ENCODE results near the gene GRIP1.

Gene GRIP1

DNA sequence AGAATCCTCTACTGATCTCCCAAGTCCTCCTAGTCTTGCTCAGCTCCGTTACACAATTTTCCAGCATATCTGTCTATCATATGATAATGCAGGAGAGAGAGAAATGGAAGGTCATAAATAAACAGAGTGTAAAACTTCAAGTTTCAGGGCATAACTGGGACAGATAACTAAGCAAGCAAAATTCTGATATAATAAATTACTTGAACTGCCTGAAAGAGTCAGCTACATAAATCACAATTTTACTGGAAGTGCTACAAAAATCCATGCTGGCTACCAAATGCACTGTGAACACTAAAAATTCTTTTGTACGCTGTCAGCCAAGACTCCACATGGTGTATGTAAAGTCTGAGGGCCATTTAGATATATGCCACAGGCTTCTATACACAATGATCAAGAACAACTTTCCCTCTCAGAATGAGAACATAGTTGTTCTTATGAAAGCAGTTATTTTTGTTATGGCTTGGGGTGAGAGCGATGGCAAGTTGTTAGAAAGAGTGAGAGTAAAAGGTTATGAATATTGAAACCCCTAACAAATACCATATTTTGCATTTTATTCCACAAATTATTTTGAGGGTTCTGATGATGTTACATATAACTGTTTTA is 41.1 kb downstream of the GRIP1 start:
- DNase-seq = no peak

DNA sequence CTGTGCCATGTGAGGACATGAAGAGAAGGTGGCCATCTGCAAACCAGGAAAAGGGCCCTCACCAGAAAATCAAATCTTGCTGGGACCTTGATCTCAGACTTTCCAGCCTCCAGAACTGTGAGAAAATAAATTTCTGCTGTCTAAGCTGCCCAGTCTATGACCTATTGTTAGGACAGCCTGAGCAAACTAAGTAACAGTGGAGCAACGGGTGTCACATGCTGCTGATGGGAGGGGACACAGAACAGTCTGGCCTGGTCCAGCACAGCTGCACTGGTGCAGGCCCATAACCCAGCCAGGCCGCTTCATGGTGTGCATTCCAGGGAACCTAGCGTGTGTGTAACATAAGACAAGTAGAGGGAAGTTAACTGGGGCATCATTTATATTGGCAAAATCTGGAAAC is 42.1 kb downstream of the GRIP1 start:
- DNase-seq = no peak

DNA sequence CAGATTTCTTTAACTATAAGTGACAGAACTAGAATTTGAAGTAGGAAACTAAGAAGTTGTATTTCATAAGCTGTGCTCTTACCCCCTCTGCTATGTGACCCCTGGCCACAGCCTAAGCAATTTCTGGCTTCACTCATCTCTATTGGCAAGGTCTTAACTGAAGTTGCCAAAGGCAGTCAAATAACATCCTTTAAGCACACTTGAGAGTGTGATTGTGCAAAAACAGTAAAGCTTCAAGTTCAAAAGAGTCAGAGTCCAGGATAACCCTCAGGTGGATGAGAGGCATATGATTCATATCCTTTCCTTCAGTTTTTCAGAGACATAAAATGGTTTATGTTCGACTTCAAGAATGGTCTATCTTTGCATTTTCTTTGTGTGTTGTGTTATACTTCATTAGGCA is 45.2 kb downstream of the GRIP1 start:
- DNase-seq = no peak

GRCh38 chr12:66629138-66629870 is 49.6 kb downstream of the GRIP1 start:
- DNase-seq = no peak

GRCh38 chr12:66627988-66628317 is 50.9 kb downstream of the GRIP1 start:
- DNase-seq = no peak

- no peak for DNase-seq
Observed at GRCh38 chr12:66627270-66627987, 51.4 kb downstream of the GRIP1 start.

GRCh38 chr12:66624806-66625205 is 54.1 kb downstream of the GRIP1 start:
- no peak for DNase-seq

DNA sequence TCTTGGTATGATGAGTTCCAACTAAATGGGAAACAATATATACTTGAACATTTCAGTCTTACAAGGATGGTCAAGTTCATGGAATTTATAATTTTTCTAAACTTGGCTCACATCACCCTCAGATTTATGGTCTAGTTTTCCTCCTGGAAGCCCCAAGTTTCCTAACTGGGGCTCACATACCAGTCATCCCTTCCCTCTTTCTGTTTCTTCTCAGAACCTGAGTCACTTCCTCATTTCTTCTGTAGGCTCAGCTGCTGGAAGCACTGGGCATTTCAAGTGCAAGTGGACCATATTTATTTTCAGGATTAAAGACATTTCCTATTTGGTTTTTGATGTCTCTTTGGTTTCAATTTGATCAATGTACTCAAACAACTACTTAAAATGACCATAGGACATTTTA is 55.4 kb downstream of the GRIP1 start:
- peak; percentile 13 for DNase-seq

GRCh38 chr12:66620688-66621087 is 58.2 kb downstream of the GRIP1 start:
- no peak for DNase-seq

GRCh38 chr12:66620026-66620425 is 58.9 kb downstream of the GRIP1 start:
- DNase-seq = peak; percentile 2

GRCh38 chr12:66617991-66618390 is 60.9 kb downstream of the GRIP1 start:
- no peak for DNase-seq

DNA sequence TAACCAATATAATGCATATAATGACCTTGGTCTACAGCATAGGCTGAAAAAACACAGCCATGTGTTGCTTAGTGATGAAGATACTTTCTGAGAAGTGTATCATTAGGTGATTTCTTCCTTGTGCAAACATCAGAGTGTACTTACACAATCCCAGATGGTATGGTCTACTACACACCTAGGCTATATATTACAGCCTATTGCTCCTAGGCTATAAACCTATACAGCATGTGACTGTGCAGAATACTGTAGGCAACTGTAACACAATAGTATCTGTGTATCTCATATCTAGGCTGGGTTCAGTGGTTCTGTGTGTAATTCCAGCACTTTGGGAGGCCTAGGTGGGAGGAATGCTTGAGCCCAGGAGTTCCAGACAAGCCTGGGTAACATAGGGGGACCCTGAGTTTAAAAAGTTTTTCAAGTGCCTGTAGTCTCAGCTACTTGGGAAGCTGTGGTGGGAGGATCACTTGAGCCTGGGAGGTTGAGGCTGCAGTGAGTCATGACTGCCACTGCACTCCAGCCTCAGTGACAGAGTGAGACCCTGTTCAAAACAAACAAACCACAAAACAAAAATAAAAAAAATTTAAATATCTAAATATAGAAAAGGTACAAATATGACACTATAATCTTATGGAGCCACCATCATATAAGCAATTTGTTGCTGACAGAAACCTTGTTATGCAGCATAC is 66.6 kb downstream of the GRIP1 start:
- DNase-seq = no peak

GRCh38 chr12:66607147-66607546 is 71.7 kb downstream of the GRIP1 start:
- no peak for DNase-seq

DNA sequence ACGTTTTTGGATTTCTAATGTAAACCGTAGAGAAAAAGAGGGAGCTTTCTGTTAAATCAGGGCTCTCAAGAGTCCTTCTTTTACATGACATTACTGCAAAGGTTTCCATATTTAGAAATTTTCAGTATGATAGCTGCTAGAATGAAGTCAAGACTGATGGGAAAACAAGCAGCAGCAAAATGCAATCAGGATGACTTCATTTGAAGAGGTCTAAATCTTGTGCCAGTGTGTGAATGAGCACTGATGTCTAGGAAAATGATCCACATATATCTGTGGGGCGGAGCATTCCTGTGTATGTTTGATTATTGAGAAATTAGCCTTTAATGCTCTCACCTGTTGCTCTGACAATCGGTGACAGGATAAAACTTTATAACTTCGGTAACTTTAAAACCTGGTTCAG is 73.6 kb downstream of the GRIP1 start:
- DNase-seq = no peak

DNA sequence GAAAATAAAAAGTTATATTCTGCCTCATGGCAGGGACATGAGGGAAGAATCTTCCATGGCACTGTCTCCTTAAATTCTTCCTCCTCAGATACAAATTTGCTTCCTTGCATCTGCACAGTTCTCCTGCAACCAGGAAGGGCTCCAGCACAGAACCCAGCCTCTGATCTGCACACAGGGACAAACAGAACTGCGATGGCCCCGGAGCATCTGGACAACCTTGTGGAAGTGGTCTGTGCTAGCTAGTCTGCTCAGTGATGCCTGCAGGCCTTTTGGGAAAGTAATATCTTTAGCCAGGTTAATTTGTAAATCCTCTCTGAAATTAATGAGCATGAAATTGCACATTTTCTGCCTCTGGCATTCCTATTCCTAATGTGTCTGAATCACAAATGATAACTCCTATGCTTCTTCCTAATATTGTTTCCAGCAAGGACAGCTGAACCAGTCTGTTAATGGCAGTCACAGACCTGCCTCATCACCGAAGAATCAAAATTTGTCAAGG is 74.8 kb downstream of the GRIP1 start:
- no peak for DNase-seq

DNA sequence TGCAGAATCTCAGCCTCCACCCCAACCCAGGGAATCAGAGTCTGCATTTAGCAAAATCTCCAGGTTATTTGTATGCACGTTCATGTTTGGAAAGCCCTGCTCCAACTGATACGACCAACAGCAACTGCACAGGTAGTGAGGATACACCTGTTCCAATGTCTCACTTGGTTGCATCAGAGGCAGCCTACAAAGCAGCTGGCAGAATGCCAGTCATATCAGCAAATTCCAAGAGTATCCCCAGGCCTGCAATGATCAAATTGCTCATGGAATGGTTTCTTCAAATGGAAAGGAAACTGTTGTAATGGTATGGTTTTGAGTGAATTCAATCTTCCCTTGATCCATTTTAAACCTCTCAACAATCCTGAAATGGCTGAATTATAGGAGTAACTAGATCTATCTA is 75.4 kb downstream of the GRIP1 start:
- no peak for DNase-seq

GRCh38 chr12:66602483-66603143 is 76.3 kb downstream of the GRIP1 start:
- DNase-seq = no peak

GRCh38 chr12:66600903-66601302 is 78.0 kb downstream of the GRIP1 start:
- no peak for DNase-seq

DNA sequence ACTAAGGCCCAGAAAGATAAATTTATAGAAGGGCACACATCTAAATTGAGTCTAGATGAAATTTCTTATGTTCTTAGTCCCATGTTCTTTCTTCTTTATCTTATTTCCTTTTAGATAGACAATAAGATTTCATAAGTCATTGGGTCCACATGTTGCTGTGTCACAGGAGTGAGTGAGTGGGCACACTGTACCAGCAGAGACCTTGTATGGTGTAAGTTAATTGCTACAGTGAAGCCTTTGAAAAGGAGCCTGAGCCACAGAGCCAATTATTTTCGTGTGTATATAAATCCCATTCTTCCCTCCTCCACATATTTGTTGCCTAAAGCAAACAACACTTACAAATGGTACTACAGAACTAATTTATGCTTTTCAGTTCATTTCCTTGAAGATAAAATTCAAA is 79.1 kb downstream of the GRIP1 start:
- no peak for DNase-seq

- no peak for DNase-seq
Observed at GRCh38 chr12:66598608-66599007, 80.3 kb downstream of the GRIP1 start.

DNA sequence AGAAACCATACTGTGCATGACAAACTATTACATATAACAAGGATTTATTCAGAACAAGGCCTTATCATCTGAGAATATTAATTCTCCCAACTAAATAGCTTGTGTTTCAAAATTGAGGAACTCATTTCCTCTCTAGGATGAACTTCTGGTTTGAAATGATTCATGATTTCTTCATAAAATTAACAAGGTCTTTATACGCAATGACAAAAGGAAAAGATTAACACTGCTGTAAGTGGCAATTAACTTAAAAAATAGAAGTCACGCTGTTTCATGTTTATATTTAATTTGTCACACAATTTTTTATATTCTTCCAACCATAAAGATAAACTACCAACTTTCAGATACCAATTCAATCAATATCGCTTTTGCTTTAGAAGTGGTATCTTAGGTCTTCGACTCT is 80.8 kb downstream of the GRIP1 start:
- no peak for DNase-seq

GRCh38 chr12:66596199-66596598 is 82.7 kb downstream of the GRIP1 start:
- no peak for DNase-seq

GRCh38 chr12:66594688-66595087 is 84.2 kb downstream of the GRIP1 start:
- no peak for DNase-seq

Data from EL (cell line).